Measurements from ENCODE around the gene DUSP2.

- TF ChIP-seq, protein P1, sequence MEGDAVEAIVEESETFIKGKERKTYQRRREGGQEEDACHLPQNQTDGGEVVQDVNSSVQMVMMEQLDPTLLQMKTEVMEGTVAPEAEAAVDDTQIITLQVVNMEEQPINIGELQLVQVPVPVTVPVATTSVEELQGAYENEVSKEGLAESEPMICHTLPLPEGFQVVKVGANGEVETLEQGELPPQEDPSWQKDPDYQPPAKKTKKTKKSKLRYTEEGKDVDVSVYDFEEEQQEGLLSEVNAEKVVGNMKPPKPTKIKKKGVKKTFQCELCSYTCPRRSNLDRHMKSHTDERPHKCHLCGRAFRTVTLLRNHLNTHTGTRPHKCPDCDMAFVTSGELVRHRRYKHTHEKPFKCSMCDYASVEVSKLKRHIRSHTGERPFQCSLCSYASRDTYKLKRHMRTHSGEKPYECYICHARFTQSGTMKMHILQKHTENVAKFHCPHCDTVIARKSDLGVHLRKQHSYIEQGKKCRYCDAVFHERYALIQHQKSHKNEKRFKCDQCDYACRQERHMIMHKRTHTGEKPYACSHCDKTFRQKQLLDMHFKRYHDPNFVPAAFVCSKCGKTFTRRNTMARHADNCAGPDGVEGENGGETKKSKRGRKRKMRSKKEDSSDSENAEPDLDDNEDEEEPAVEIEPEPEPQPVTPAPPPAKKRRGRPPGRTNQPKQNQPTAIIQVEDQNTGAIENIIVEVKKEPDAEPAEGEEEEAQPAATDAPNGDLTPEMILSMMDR (IDR thresholded peaks at IDR 0.05) = no peak
- TF ChIP-seq POLR2AphosphoS5 (IDR thresholded peaks at IDR 0.05) = no peak
Measured at GRCh38 chr2:96102596-96103186, 42.5 kb downstream of the DUSP2 start.
